Activated CD8-positive, alpha-beta memory T cell treated with anti-CD3 and anti-CD28 coated beads, Interleukin-2, amount 50 U/mL, for 48 hours (primary cell): ENCODE data around the gene NUFIP2.
"Not testable (repeated sequence)": the region's sequence is repeated elsewhere in the genome, so short reads cannot be mapped to it uniquely, and the experiment has no call there.

Experiments used
- DNase-seq: peaks from one replicate; pipeline ENCODE4 v3.0.0-alpha.2; 2020

Gene NUFIP2

GRCh38 chr17:29293890-29294579 is at the start of gene NUFIP2:
Gene NUFIP2, minus strand, starts transcription at chr17:29294148. Its CDS starts 89 bp downstream, at chr17:29294059.
- peak; percentile 98 for DNase-seq

- no peak for DNase-seq
Measured at GRCh38 chr17:29342158-29342765, 48.3 kb upstream of the NUFIP2 start.

- DNase-seq, result no peak
Measured at GRCh38 chr17:29341726-29342125, 47.8 kb upstream of the NUFIP2 start.

GRCh38 chr17:29339016-29339415 is 45.1 kb upstream of the NUFIP2 start:
- DNase-seq, result not testable (repeated sequence)

- no peak for DNase-seq
Measured at GRCh38 chr17:29331708-29332085, 37.7 kb upstream of the NUFIP2 start.

- DNase-seq, result no peak
Measured at GRCh38 chr17:29331075-29331707, 37.2 kb upstream of the NUFIP2 start.

- DNase-seq, result no peak
Measured at GRCh38 chr17:29327412-29327811, 33.5 kb upstream of the NUFIP2 start.

- DNase-seq, result no peak
Measured at GRCh38 chr17:29326023-29326813, 32.3 kb upstream of the NUFIP2 start.

GRCh38 chr17:29322363-29322762 is 28.4 kb upstream of the NUFIP2 start:
- DNase-seq, result no peak

- no peak for DNase-seq
Measured at GRCh38 chr17:29303386-29303785, 9.4 kb upstream of the NUFIP2 start.

- DNase-seq, result no peak
Measured at GRCh38 chr17:29299031-29299430, 5.1 kb upstream of the NUFIP2 start.

- DNase-seq, result no peak
Measured at GRCh38 chr17:29295420-29295819, 1.5 kb upstream of the NUFIP2 start.

GRCh38 chr17:29294580-29294900 is 592 bp upstream of the NUFIP2 start:
- no peak for DNase-seq

- peak; percentile 84 for DNase-seq
Measured at GRCh38 chr17:29292992-29293889, 707 bp downstream of the NUFIP2 start.

GRCh38 chr17:29292071-29292991 is 1.6 kb downstream of the NUFIP2 start:
- peak; percentile 75 for DNase-seq

GRCh38 chr17:29291163-29291752 is 2.7 kb downstream of the NUFIP2 start:
- DNase-seq, result no peak

GRCh38 chr17:29289852-29290251 is 4.1 kb downstream of the NUFIP2 start:
- DNase-seq, result no peak

- no peak for DNase-seq
Measured at GRCh38 chr17:29283961-29284360, 10.0 kb downstream of the NUFIP2 start.

- DNase-seq, result no peak
Measured at GRCh38 chr17:29283496-29283895, 10.5 kb downstream of the NUFIP2 start.

GRCh38 chr17:29279397-29280070 is 14.4 kb downstream of the NUFIP2 start:
- no peak for DNase-seq
